B cell (primary cell): ENCODE measurements around the gene P2RX6. TPM values are rescaled to one million over a fixed set of nuclear protein-coding genes. Genes with fewer than 3 reads are reported as not detected.

Experiments
- ATAC-seq: fragments of 200-7000 bp; cut with Tn5 transposase; one replicate; pipeline ENCODE4 v1.10.0; 2021; ENCODE audit warnings: low read depth, mild to moderate bottlenecking, moderate number of reproducible peaks, moderate library complexity
- CTCF ChIA-PET: fragments of 350-600 bp; sonication (Branson Sonifier 250); formaldehyde crosslinking; loops from one replicate; lab custom pipeline; 2021; ENCODE audit warnings: antibody characterized with exemption, inconsistent platforms; lab: Charles Lee
- POLR2A ChIA-PET: fragments of 350-600 bp; sonication (Branson Sonifier 250); formaldehyde crosslinking; loops from one replicate; lab custom pipeline; 2021; ENCODE audit warnings: antibody characterized with exemption; lab: Charles Lee
- DNase-seq: peaks from one replicate; pipeline ENCODE4 v3.0.0; 2013
- H2AFZ ChIP-seq: 2 replicates; pipeline ENCODE4 v1.6.1; 2012; ENCODE audit warnings: mild to moderate bottlenecking, low read depth, low read length; ENCODE audit not compliant: insufficient read depth, poor library complexity, severe bottlenecking
- H3K27ac ChIP-seq, 2 donors: 1 replicate in 1 of 2; 2 replicates in 1 of 2; pipeline ENCODE4 v1.5.1; 2012 to 2013; ENCODE audit warnings: low read length in 2 of 2, mild to moderate bottlenecking in 2 of 2, moderate library complexity in 1 of 2
- H3K27me3 ChIP-seq, 4 experiments: fragments of 200-600 bp in 1 of 4; sonication (generic) in 1 of 4; replicated peaks in 1 of 4; 1 replicate in 2 of 4; 2 replicates in 2 of 4; pipeline versions ENCODE4 v1.6.1 to v1.7.0; 2013 to 2016; ENCODE audit warnings: low read length in 3 of 4, mild to moderate bottlenecking in 2 of 4, mixed read lengths in 1 of 4, moderate library complexity in 1 of 4; ENCODE audit not compliant: insufficient read depth in 4 of 4, control insufficient read depth in 3 of 4; ENCODE audit errors: control extremely low read depth in 1 of 4
- H3K36me3 ChIP-seq, 2 experiments: replicated peaks in 1 of 2; 1 replicate in 1 of 2; 2 replicates in 1 of 2; pipeline versions ENCODE4 v1.6.1 to v1.7.1; 2013; ENCODE audit warnings: low read length in 1 of 2; ENCODE audit not compliant: insufficient read depth in 2 of 2, control insufficient read depth in 1 of 2; ENCODE audit errors: control extremely low read depth in 1 of 2, extremely low read depth in 1 of 2
- H3K4me1 ChIP-seq, 2 donors: fragments of 200-600 bp in 1 of 2; sonication (generic) in 1 of 2; 1 replicate in 1 of 2; 2 replicates in 1 of 2; pipeline versions ENCODE4 v1.5.1 to v1.6.1; 2013 to 2017; ENCODE audit warnings: low read length in 2 of 2; ENCODE audit not compliant: control insufficient read depth in 2 of 2, insufficient read depth in 2 of 2
- H3K4me2 ChIP-seq: replicated peaks from 2 replicates; pipeline ENCODE3; 2012; ENCODE audit warnings: mild to moderate bottlenecking, low read depth, low read length; ENCODE audit not compliant: poor library complexity, severe bottlenecking
- H3K4me3 ChIP-seq, 5 experiments: fragments of 200-600 bp in 1 of 5; sonication (generic) in 1 of 5; 1 replicate in 3 of 5; 2 replicates in 2 of 5; pipeline versions ENCODE4 v1.5.1 to v1.7.0; 2011 to 2016; ENCODE audit warnings: low read length in 4 of 5, mild to moderate bottlenecking in 4 of 5, low read depth in 2 of 5, control low read depth in 1 of 5, moderate library complexity in 1 of 5; ENCODE audit not compliant: insufficient read depth in 1 of 5; ENCODE audit errors: control extremely low read depth in 1 of 5, extremely low read depth in 1 of 5
- H3K79me2 ChIP-seq: fragments of 200-600 bp; sonication (generic); one replicate; pipeline ENCODE4 v1.6.0; 2016; ENCODE audit warnings: low read length; ENCODE audit not compliant: control insufficient read depth, insufficient read depth
- H3K9ac ChIP-seq: fragments of 200-600 bp; sonication (generic); 2 replicates; pipeline ENCODE4 v1.6.1; 2017; ENCODE audit warnings: mild to moderate bottlenecking, low read length, moderate library complexity
- H3K9me3 ChIP-seq, 3 donors: one replicate each; pipeline versions ENCODE4 v1.6.1 to v1.7.1; 2013; ENCODE audit warnings: low read length in 2 of 3; ENCODE audit not compliant: control insufficient read depth in 2 of 3, insufficient read depth in 1 of 3; ENCODE audit errors: control extremely low read depth in 1 of 3
- H4K20me1 ChIP-seq: 2 replicates; pipeline ENCODE4 v1.6.0; 2012; ENCODE audit warnings: mild to moderate bottlenecking, low read length; ENCODE audit not compliant: insufficient read depth, control insufficient read depth, poor library complexity, severe bottlenecking
- H3K27ac Mint-ChIP-seq: one replicate; pipeline ENCODE4 v1.8.0; 2021; ENCODE audit warnings: mixed read lengths
- H3K27me3 Mint-ChIP-seq: one replicate; pipeline ENCODE4 v1.8.0; 2021; ENCODE audit warnings: mixed read lengths
- H3K4me1 Mint-ChIP-seq: one replicate; pipeline ENCODE4 v1.8.0; 2021; ENCODE audit warnings: mixed read lengths
- H3K4me3 Mint-ChIP-seq: one replicate; pipeline ENCODE4 v1.8.0; 2021; ENCODE audit warnings: mixed read lengths
- H3K9me3 Mint-ChIP-seq: one replicate; pipeline ENCODE4 v1.8.0; 2022; ENCODE audit warnings: mixed read lengths; ENCODE audit not compliant: insufficient read depth
- EZH2 ChIP-seq: IDR thresholded peaks from 2 replicates; pipeline ENCODE4 v1.6.1; 2012; ENCODE audit warnings: borderline replicate concordance, low read depth, mild to moderate bottlenecking, moderate library complexity, low read length; ENCODE audit not compliant: insufficient read depth, poor library complexity, severe bottlenecking
- WGBS: methylation state at CpG from one replicate; pipeline ENCODE4 v1.1.5; 2013; ENCODE audit warnings: missing lambda C conversion rate; ENCODE audit not compliant: insufficient coverage; 5-methylcytosine and 5-hydroxymethylcytosine counted together
- intact Hi-C: fragments of 100-400 bp; cut with micrococcal nuclease; formaldehyde crosslinking; loops from one replicate; pipeline ENCODE4 v1.10.0; 2022
- polyA plus RNA-seq: library from polyadenylated mRNA; depleted of rRNA; stranded (reverse); fragments of >200 nt; gene quantifications from 2 replicates; pipeline ENCODE4 v1.2.3, GENCODE V29; 2012
- total RNA-seq, 2 donors: library from RNA; stranded (reverse); fragments of 120-200 nt in 1 of 2; gene quantifications; 1 replicate in 1 of 2; 2 replicates in 1 of 2; pipeline versions ENCODE4 v1.2.3 to v1.2.4, GENCODE V29; 2013 to 2022
- TF ChIP-seq, protein P1 (sequence below): fragments of 200-600 bp; IDR thresholded peaks from one replicate; pipeline ENCODE4 v1.8.0; 2022; ENCODE audit warnings: antibody characterized with exemption, mild to moderate bottlenecking

P2RX6 gene
- total and polyA plus RNA-seq, 2 donors (not counting 1 experiment from before 2014, with no cell fraction given): 0.49 to 0.79 TPM

GRCh38 chr22:21068681-21069276 lies 53.8 kb downstream of the P2RX6 start:
- peaks cover 0 to 5% (median 0%) of the 10 kb centered on the region in 4 experiments for H3K27me3 ChIP-seq
- ChIA-PET POLR2A (no interaction called here), CTCF (no interaction called here)
- no peak for ATAC-seq
- H3K27ac ChIP-seq: no peak overlapping the region
- H3K4me3 ChIP-seq: no peak overlapping the region
- no peak for DNase-seq
- H3K9ac ChIP-seq: no peak overlapping the region
- peaks cover 0 to 4% (median 0%) of the 10 kb centered on the region in 3 donors for H3K9me3 ChIP-seq
- H2AFZ ChIP-seq: no peak overlapping the region
- no peak overlapping the region for H3K4me2 ChIP-seq
- no peaks in the 10 kb centered on the region for H4K20me1 ChIP-seq
- TF ChIP-seq, protein P1, sequence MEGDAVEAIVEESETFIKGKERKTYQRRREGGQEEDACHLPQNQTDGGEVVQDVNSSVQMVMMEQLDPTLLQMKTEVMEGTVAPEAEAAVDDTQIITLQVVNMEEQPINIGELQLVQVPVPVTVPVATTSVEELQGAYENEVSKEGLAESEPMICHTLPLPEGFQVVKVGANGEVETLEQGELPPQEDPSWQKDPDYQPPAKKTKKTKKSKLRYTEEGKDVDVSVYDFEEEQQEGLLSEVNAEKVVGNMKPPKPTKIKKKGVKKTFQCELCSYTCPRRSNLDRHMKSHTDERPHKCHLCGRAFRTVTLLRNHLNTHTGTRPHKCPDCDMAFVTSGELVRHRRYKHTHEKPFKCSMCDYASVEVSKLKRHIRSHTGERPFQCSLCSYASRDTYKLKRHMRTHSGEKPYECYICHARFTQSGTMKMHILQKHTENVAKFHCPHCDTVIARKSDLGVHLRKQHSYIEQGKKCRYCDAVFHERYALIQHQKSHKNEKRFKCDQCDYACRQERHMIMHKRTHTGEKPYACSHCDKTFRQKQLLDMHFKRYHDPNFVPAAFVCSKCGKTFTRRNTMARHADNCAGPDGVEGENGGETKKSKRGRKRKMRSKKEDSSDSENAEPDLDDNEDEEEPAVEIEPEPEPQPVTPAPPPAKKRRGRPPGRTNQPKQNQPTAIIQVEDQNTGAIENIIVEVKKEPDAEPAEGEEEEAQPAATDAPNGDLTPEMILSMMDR: no peak
- TF ChIP-seq EZH2: no peak
- Mint-ChIP-seq H3K4me3 (no peak overlapping the region), H3K27ac (no peak overlapping the region), H3K4me1 (no peaks in the 10 kb centered on the region), H3K27me3 (peaks cover 11% of the 10 kb centered on the region), H3K9me3 (no peaks in the 10 kb centered on the region)
- H3K4me1 ChIP-seq: no peaks in the 10 kb centered on the region
- H3K36me3 ChIP-seq: no peaks in the 10 kb centered on the region
- WGBS: 92% methylated on average over 2 of the region's 4 CpGs
- intact Hi-C loops: no loop called here
- no peaks in the 10 kb centered on the region for H3K79me2 ChIP-seq

- Mint-ChIP-seq H3K4me3 (no peak overlapping the region), H3K27me3 (peaks cover 11% of the 10 kb centered on the region), H3K9me3 (no peaks in the 10 kb centered on the region), H3K27ac (no peak overlapping the region), H3K4me1 (no peaks in the 10 kb centered on the region)
- DNase-seq: no peak
- WGBS: 85% methylated on average over 4 of the region's 5 CpGs
- H3K27me3 ChIP-seq: peaks cover 0 to 5% (median 0%) of the 10 kb centered on the region in 4 experiments
- no peak overlapping the region for H3K27ac ChIP-seq
- H3K4me1 ChIP-seq: no peaks in the 10 kb centered on the region
- ChIA-PET CTCF (no interaction called here), POLR2A (no interaction called here)
- intact Hi-C loops: no loop called here
- H3K9me3 ChIP-seq: peaks cover 0 to 4% (median 0%) of the 10 kb centered on the region in 3 donors
- no peak overlapping the region for H2AFZ ChIP-seq
- TF ChIP-seq, protein P1: no peak
- no peak for TF ChIP-seq EZH2
- H3K4me2 ChIP-seq: no peak overlapping the region
- no peaks in the 10 kb centered on the region for H4K20me1 ChIP-seq
- no peak overlapping the region for H3K9ac ChIP-seq
- no peaks in the 10 kb centered on the region for H3K36me3 ChIP-seq
- no peak overlapping the region for H3K4me3 ChIP-seq
- no peak for ATAC-seq
- H3K79me2 ChIP-seq: no peaks in the 10 kb centered on the region
Measured at GRCh38 chr22:21069375-21069774, 54.4 kb downstream of the P2RX6 start.
